K562 (cell line): ENCODE data around the gene FSTL4. TPM values are rescaled to one million over a fixed set of nuclear protein-coding genes. Genes with fewer than 3 reads are reported as not detected.
A peak's percentile ranks its signal among the peaks of the same experiment; 100 is the strongest.

Source experiments
- ARHGAP35 ChIP-seq: fragments of 450-650 bp; IDR thresholded peaks from 2 replicates; pipeline ENCODE4 v1.6.1; 2018; ENCODE audit not compliant: partially characterized antibody
- CREB3L1 ChIP-seq: fragments of 450-650 bp; IDR thresholded peaks from 2 replicates; pipeline ENCODE4 v1.6.1; 2014; ENCODE audit warnings: low read depth, mild to moderate bottlenecking, moderate library complexity, borderline replicate concordance
- CTCFL ChIP-seq: IDR thresholded peaks from 2 replicates; pipeline ENCODE4 v1.6.1; 2011; ENCODE audit warnings: borderline replicate concordance, low read depth, mild to moderate bottlenecking, moderate library complexity, low read length; ENCODE audit not compliant: insufficient read depth, poor library complexity, severe bottlenecking
- DEAF1 ChIP-seq: fragments of 450-650 bp; formaldehyde crosslinking; IDR thresholded peaks from 2 replicates; pipeline ENCODE4 v1.4.0; 2020; ENCODE audit warnings: mild to moderate bottlenecking, moderate library complexity
- DIDO1 ChIP-seq: fragments of 450-650 bp; IDR thresholded peaks from 2 replicates; pipeline ENCODE4 v1.6.1; 2016; ENCODE audit warnings: low read depth, missing biosample characterization, missing genetic modification characterization
- EHMT2 ChIP-seq: fragments of 450-650 bp; IDR thresholded peaks from 2 replicates; pipeline ENCODE4 v1.6.1; 2018; ENCODE audit warnings: antibody characterized with exemption
- FOSL1 ChIP-seq: fragments of 200-800 bp; sonication (Bioruptor generic); conservative IDR thresholded peaks from 2 replicates; pipeline ENCODE4 v1.6.1; 2016; ENCODE audit warnings: missing genetic modification characterization, missing compliant biosample characterization
- MEF2D ChIP-seq: conservative IDR thresholded peaks from 2 replicates; pipeline ENCODE4 v1.6.1; 2016; ENCODE audit warnings: low read depth, missing genetic modification characterization, missing compliant biosample characterization
- RB1 ChIP-seq: fragments of 450-650 bp; IDR thresholded peaks from 2 replicates; pipeline ENCODE4 v1.6.1; 2017; ENCODE audit warnings: low read depth, mild to moderate bottlenecking
- SP1 ChIP-seq: sonication (generic); formaldehyde crosslinking; IDR thresholded peaks from 2 replicates; pipeline ENCODE4 v1.8.1; 2022; ENCODE audit warnings: mild to moderate bottlenecking, missing genetic modification reagents
- TAF9B ChIP-seq: fragments of 450-650 bp; IDR thresholded peaks from 2 replicates; pipeline ENCODE4 v1.6.1; 2018; ENCODE audit warnings: mild to moderate bottlenecking; ENCODE audit not compliant: partially characterized antibody
- ZBTB8A ChIP-seq: fragments of 450-650 bp; IDR thresholded peaks from 2 replicates; pipeline ENCODE4 v1.6.1; 2018; ENCODE audit warnings: mild to moderate bottlenecking, moderate library complexity; ENCODE audit not compliant: partially characterized antibody
- ZBTB9 ChIP-seq: fragments of 450-650 bp; formaldehyde crosslinking; IDR thresholded peaks from 2 replicates; pipeline ENCODE4 v1.4.0; 2020; ENCODE audit warnings: mild to moderate bottlenecking, moderate library complexity
- ZNF263 ChIP-seq: sonication (generic); formaldehyde crosslinking; IDR thresholded peaks from 2 replicates; pipeline ENCODE4 v1.8.0; 2022; ENCODE audit warnings: mild to moderate bottlenecking, missing genetic modification reagents, borderline replicate concordance
- ZNF511 ChIP-seq: sonication (generic); formaldehyde crosslinking; IDR thresholded peaks from 2 replicates; pipeline ENCODE4 v1.8.0; 2022; ENCODE audit warnings: mild to moderate bottlenecking, missing genetic modification reagents
- polyA plus RNA-seq, 8 experiments: library from polyadenylated mRNA; depleted of rRNA in 4 of 8; stranded (reverse) in 5 of 8; unstranded in 3 of 8; fragments of >200 nt; fragmentation: Nextera tagmentation in 2 of 8; fragmentation: Illumina TruSeq in 1 of 8; extraction: Ambion mirVana in 2 of 8; extraction: Trizol in 1 of 8; gene quantifications; 2 replicates each; pipeline versions ENCODE4 v1.2.1 to v1.2.3, GENCODE V29; 2011 to 2014; ENCODE audit warnings: inconsistent platforms in 1 of 8, missing spikeins in 1 of 8
- total RNA-seq, 7 experiments: library from RNA; depleted of rRNA in 6 of 7; stranded (reverse); fragments of >200 nt in 6 of 7; fragmentation: Illumina TruSeq in 2 of 7; extraction: Trizol in 2 of 7; gene quantifications; 2 replicates each; pipeline versions ENCODE4 v1.2.1 to v1.2.3, GENCODE V29; 2011 to 2021; ENCODE audit warnings: low replicate concordance in 1 of 7
- TF ChIP-seq, protein P1 (sequence below): fragments of 250-450 bp; sonication (Bioruptor Pico); IDR thresholded peaks from 2 replicates; pipeline ENCODE4 v1.8.0; 2022; ENCODE audit warnings: inconsistent platforms

Gene FSTL4
- total and polyA plus RNA-seq, 9 of the 15 experiments (the other 6 are each of a cell fraction or from before 2014, with no cell fraction given) = 0.08 to 0.18 (median 0.10) TPM; not detected in 5

DNA sequence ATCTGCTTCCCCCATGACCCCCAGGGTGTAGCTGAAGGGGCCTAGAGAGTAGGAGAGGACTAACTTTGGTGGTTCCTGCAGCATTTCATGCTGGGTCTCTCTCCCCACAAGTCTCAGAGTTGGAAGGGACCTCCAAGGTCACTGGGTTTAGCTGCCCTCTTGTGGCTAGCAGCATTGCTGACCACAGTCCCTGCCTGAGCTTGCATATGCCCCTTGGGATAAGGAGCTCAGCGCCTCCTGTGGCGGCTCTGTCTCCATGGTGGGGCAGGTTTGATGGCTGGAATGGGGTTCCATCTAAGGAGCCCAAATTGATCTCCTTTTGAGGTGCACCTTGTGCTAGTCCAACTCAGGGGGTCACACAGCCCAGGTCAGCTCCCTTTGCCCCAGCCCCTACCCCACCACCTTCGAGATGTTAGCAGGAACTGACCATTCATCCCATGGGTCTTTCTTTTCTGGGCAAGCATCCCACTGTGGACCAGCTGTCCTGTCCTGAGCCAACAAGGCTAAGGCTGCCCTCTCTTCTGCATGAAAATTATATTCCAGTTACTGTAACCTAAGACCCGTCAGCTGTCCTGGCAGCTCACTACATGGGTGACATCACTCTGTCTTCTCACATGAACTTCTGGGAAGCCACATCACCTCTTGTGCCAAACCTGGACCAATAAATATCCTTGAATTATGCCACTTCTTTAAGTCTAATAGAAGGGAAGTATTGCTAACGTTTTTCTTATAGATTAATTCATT lies 364.3 kb downstream of the FSTL4 start (continued):
- peak; percentile 92 for TF ChIP-seq CTCFL
- TF ChIP-seq ARHGAP35 = no peak
- TF ChIP-seq SP1 = no peak
- TF ChIP-seq CREB3L1 = 0 out of 2 replicates have a peak, but pooled peaks have one; percentile 27
- TF ChIP-seq ZNF263 (CRISPR knock-in tag) = 0 out of 2 replicates have a peak, but pooled peaks have one; percentile 46
- 0 out of 2 replicates have a peak, but pooled peaks have one; percentile 27 for TF ChIP-seq ZNF511 (CRISPR knock-in tag)
- TF ChIP-seq DEAF1 (CRISPR knock-in tag) = peak; percentile 92
- TF ChIP-seq TAF9B = no peak
- TF ChIP-seq RB1 = peak; percentile 80
- TF ChIP-seq ZBTB8A = no peak
- no peak for TF ChIP-seq FOSL1 (tag)
- peak; percentile 15; the same call in 1 of the 2 replicates for TF ChIP-seq DIDO1 (tag)
- TF ChIP-seq, protein P1, sequence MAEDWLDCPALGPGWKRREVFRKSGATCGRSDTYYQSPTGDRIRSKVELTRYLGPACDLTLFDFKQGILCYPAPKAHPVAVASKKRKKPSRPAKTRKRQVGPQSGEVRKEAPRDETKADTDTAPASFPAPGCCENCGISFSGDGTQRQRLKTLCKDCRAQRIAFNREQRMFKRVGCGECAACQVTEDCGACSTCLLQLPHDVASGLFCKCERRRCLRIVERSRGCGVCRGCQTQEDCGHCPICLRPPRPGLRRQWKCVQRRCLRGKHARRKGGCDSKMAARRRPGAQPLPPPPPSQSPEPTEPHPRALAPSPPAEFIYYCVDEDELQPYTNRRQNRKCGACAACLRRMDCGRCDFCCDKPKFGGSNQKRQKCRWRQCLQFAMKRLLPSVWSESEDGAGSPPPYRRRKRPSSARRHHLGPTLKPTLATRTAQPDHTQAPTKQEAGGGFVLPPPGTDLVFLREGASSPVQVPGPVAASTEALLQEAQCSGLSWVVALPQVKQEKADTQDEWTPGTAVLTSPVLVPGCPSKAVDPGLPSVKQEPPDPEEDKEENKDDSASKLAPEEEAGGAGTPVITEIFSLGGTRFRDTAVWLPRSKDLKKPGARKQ (CRISPR knock-in tag) = no peak
- TF ChIP-seq MEF2D (tag) = 0 out of 2 replicates have a peak, but pooled peaks have one; percentile 19
- TF ChIP-seq EHMT2 = peak; percentile 49; the same call in 1 of the 2 replicates
- TF ChIP-seq ZBTB9 = peak; percentile 22; the same call in 1 of the 2 replicates
